ENCODE measurements around the gene GALNT2. TPM values are rescaled to one million over a fixed set of nuclear protein-coding genes. Genes with fewer than 3 reads are reported as not detected.

The GALNT2 gene
- total RNA-seq, 1 donor from 2014 or later: 129 TPM

DNA sequence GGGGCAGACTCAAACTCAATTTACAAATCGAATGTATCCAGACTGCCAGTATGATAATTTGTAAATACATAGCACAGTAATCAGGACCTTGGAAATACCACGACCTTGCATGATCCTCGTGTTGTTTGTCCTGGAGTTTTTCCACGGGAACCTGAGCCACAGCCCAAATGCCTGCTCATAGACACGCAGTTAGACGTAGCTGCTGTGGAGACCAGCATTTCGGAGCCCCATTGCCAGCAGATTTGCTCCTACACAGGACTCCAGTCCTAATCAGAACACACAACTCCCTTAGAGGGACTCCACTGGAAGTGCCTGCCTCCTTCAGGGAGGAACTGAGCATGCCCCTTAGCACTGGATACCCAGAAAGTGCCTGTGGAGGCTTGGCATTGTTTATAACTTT lies 163.2 kb downstream of the GALNT2 start:
- Histone ChIP-seq H3K9me3 (no peaks in the 10 kb centered on the region), H3K27ac (peak overlapping the region; percentile 81 to 82), H3K36me3 (no peaks in the 10 kb centered on the region), H3K4me3 (peak overlapping the region in 1 of 2 donors; percentile 20), H3K27me3 (no peaks in the 10 kb centered on the region), H3K4me1 (peaks cover 10 to 42% of the 10 kb centered on the region in 2 donors)
- intact Hi-C loops (cut with DNase I): no loop called here
- DNase-seq (ENCODE audit: low spot score in 2 of 2): no peak
- TF ChIP-seq, protein P1, sequence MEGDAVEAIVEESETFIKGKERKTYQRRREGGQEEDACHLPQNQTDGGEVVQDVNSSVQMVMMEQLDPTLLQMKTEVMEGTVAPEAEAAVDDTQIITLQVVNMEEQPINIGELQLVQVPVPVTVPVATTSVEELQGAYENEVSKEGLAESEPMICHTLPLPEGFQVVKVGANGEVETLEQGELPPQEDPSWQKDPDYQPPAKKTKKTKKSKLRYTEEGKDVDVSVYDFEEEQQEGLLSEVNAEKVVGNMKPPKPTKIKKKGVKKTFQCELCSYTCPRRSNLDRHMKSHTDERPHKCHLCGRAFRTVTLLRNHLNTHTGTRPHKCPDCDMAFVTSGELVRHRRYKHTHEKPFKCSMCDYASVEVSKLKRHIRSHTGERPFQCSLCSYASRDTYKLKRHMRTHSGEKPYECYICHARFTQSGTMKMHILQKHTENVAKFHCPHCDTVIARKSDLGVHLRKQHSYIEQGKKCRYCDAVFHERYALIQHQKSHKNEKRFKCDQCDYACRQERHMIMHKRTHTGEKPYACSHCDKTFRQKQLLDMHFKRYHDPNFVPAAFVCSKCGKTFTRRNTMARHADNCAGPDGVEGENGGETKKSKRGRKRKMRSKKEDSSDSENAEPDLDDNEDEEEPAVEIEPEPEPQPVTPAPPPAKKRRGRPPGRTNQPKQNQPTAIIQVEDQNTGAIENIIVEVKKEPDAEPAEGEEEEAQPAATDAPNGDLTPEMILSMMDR (IDR thresholded peaks at IDR 0.05): peak in 1 of 3 experiments; percentile 22

DNA sequence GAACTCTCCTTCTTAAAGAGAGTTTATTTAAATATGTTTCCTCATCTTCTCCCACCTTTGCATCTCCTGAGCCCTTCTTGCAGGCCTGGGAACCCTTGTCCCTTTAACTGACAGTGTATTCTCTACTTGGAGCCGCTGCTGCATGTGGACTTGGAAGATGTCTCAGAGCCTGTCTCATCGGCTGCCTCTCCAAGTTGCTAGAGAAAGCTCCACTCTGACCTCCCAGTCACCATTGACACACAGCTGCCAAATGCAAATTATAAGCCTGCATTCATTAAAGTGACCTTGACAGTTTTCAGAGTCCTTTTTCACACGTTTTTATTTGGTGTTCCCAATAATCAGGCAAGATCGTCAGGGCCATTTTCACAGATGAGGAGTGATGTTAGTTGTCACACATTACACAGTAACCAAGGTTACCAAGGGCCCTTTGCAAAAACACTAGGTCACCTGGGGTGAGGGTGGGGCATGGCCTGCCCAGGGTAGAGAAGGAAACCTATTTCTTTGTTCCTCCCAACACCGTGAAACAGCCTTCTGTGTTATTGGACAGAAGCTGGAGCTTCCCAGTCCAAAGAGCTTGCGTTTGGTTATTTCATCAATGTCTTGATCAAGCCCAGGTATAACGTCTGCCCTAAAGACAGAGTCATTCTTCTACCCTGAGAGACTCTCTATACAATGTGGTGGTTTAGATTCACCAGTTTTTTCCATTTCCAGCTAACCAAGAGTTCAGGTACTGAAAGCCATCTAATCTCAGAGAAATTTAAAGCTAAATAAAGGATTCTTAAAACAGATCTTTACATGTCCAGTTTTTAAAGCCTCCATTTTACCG lies 164.1 kb downstream of the GALNT2 start:
- TF ChIP-seq, protein P1 (IDR thresholded peaks at IDR 0.05): no peak
- DNase-seq (ENCODE audit: low spot score in 2 of 2): no peak
- Histone ChIP-seq H3K4me1 (peaks cover 6 to 36% of the 10 kb centered on the region in 2 donors), H3K4me3 (peak overlapping the region; percentile 3 to 20), H3K36me3 (no peaks in the 10 kb centered on the region), H3K9me3 (no peaks in the 10 kb centered on the region), H3K27ac (peak overlapping the region; percentile 81 to 82), H3K27me3 (no peaks in the 10 kb centered on the region)
- intact Hi-C loops (cut with DNase I): no loop called here

DNA sequence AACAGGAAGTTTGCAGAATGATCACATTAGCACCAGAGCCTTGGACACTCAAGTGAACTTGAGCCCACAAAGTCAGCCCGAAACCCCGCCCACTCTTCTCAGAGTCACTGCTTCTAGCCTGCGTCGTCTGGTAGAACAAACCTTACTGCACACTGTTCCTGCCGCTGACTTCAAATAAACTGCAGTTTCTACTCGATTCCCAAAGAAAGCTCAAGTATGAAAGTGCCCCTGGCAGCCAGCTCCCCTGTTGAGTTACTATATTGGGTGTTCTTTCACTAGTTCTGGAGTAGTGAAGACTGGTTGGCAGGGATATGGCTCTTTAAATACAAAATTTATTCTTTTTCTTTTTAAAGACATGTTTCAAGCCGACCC lies 164.7 kb downstream of the GALNT2 start:
- Histone ChIP-seq H3K4me1 (peaks cover 6 to 35% of the 10 kb centered on the region in 2 donors), H3K4me3 (peak overlapping the region; percentile 10 to 53), H3K36me3 (no peaks in the 10 kb centered on the region), H3K9me3 (no peaks in the 10 kb centered on the region), H3K27ac (peak overlapping the region; percentile 81 to 82), H3K27me3 (no peaks in the 10 kb centered on the region)
- peak in 1 of 2 donors; percentile 91 for DNase-seq (ENCODE audit: low spot score in 2 of 2)
- TF ChIP-seq, protein P1 (IDR thresholded peaks at IDR 0.05): no peak
- intact Hi-C loops (cut with DNase I): no loop called here

GRCh38 chr1:230232371-230232771 lies 165.3 kb downstream of the GALNT2 start:
- peaks cover 6 to 41% of the 10 kb centered on the region in 2 donors for H3K4me1 ChIP-seq
- H3K4me3 ChIP-seq: peak overlapping the region; percentile 10 to 53

GRCh38 chr1:230233786-230234185 lies 166.7 kb downstream of the GALNT2 start:
- intact Hi-C loops (cut with DNase I): no loop called here
- Histone ChIP-seq H3K27me3 (no peaks in the 10 kb centered on the region), H3K9me3 (no peaks in the 10 kb centered on the region), H3K36me3 (peaks cover 0 to 5% of the 10 kb centered on the region in 2 donors), H3K4me3 (no peak overlapping the region), H3K4me1 (peaks cover 6 to 40% of the 10 kb centered on the region in 2 donors), H3K27ac (peak overlapping the region in 1 of 2 donors; percentile 81)
- TF ChIP-seq, protein P1 (IDR thresholded peaks at IDR 0.05): no peak
- DNase-seq (ENCODE audit: low spot score in 2 of 2): peak in 1 of 2 donors; percentile 4

More at GRCh38 chr1:230232371-230232771, 165.3 kb downstream of the GALNT2 start:
- intact Hi-C loops (cut with DNase I): no loop called here
- TF ChIP-seq, protein P1 (IDR thresholded peaks at IDR 0.05): no peak
- no peak for DNase-seq (ENCODE audit: low spot score in 2 of 2)
- Histone ChIP-seq H3K36me3 (peaks cover 0 to 1% of the 10 kb centered on the region in 2 donors), H3K27me3 (no peaks in the 10 kb centered on the region), H3K27ac (peak overlapping the region; percentile 81 to 82), H3K9me3 (no peaks in the 10 kb centered on the region)
